Prostate gland (tissue), 2 donors: ENCODE data around the gene DPP9.

ENCODE experiments used
- POLR2A ChIP-seq: fragments of 450-650 bp; IDR thresholded peaks from one replicate; pipeline ENCODE4 v1.6.1; 2016; ENCODE audit warnings: antibody characterized with exemption, mild to moderate bottlenecking
- TF ChIP-seq, protein P1 (sequence below), 4 experiments: fragments of 200-600 bp in 2 of 4; fragments of 450-650 bp in 2 of 4; sonication (generic) in 2 of 4; IDR thresholded peaks; 1 replicate in 3 of 4; 2 replicates in 1 of 4; pipeline ENCODE4 v1.5.1; 2016 to 2019; ENCODE audit warnings: antibody characterized with exemption in 4 of 4, mild to moderate bottlenecking in 2 of 4, moderate library complexity in 2 of 4

DNA sequence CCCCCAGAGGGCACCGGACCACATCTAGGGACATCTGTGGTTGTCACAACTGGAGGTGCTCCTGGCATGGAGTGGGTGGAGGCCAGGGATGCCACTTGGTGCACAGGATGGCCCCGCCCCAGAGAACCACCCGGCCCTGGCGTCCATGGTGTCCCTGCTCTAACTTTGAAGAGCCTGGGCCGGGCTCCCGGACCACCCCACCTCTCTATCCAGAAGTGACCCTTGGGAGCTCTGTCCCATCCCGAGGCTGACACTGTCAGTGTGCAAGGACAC lies 30.6 kb downstream of the DPP9 start:
- TF ChIP-seq, protein P1, sequence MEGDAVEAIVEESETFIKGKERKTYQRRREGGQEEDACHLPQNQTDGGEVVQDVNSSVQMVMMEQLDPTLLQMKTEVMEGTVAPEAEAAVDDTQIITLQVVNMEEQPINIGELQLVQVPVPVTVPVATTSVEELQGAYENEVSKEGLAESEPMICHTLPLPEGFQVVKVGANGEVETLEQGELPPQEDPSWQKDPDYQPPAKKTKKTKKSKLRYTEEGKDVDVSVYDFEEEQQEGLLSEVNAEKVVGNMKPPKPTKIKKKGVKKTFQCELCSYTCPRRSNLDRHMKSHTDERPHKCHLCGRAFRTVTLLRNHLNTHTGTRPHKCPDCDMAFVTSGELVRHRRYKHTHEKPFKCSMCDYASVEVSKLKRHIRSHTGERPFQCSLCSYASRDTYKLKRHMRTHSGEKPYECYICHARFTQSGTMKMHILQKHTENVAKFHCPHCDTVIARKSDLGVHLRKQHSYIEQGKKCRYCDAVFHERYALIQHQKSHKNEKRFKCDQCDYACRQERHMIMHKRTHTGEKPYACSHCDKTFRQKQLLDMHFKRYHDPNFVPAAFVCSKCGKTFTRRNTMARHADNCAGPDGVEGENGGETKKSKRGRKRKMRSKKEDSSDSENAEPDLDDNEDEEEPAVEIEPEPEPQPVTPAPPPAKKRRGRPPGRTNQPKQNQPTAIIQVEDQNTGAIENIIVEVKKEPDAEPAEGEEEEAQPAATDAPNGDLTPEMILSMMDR (IDR thresholded peaks at IDR 0.05): no peak
- no peak for TF ChIP-seq POLR2A
